HepG2 (cell line): ENCODE data around the gene ATG2A. TPM values are rescaled to one million over a fixed set of nuclear protein-coding genes. Genes with fewer than 3 reads are reported as not detected.
A peak's percentile ranks its signal among the peaks of the same experiment; 100 is the strongest.

Experiments
- KMT2A ChIP-seq: sonication (generic); formaldehyde crosslinking; IDR thresholded peaks from 2 replicates; pipeline ENCODE4 v1.4.0; 2020; ENCODE audit warnings: missing genetic modification reagents
- MTA1 ChIP-seq: sonication (generic); formaldehyde crosslinking; IDR thresholded peaks from 2 replicates; pipeline ENCODE4 v1.4.0; 2020; ENCODE audit warnings: missing genetic modification reagents, mild to moderate bottlenecking, borderline replicate concordance
- PHF8 ChIP-seq: sonication (generic); formaldehyde crosslinking; IDR thresholded peaks from 2 replicates; pipeline ENCODE4 v1.5.0; 2020; ENCODE audit warnings: missing genetic modification reagents
- POLR2AphosphoS5 ChIP-seq: IDR thresholded peaks from 2 replicates; pipeline ENCODE4 v1.6.1; 2012; ENCODE audit warnings: low read depth, low read length
- TARDBP ChIP-seq: sonication (generic); formaldehyde crosslinking; IDR thresholded peaks from 2 replicates; pipeline ENCODE4 v1.8.0; 2022; ENCODE audit warnings: mild to moderate bottlenecking, missing genetic modification reagents
- ZFX ChIP-seq: sonication (generic); formaldehyde crosslinking; IDR thresholded peaks from 2 replicates; pipeline ENCODE4 v1.4.0; 2020; ENCODE audit warnings: mild to moderate bottlenecking, low read depth, missing genetic modification reagents, moderate library complexity
- ZNF121 ChIP-seq: sonication (generic); formaldehyde crosslinking; IDR thresholded peaks from 2 replicates; pipeline ENCODE4 v1.5.0; 2020; ENCODE audit warnings: mild to moderate bottlenecking, missing genetic modification reagents
- ZNF275 ChIP-seq: sonication (generic); formaldehyde crosslinking; IDR thresholded peaks from 2 replicates; pipeline ENCODE4 v1.8.0; 2022; ENCODE audit warnings: missing genetic modification reagents, mild to moderate bottlenecking, inconsistent platforms, borderline replicate concordance
- ZSCAN30 ChIP-seq: sonication (generic); formaldehyde crosslinking; IDR thresholded peaks from 2 replicates; pipeline ENCODE4 v1.5.0; 2020; ENCODE audit warnings: mild to moderate bottlenecking, missing genetic modification reagents
- ZZZ3 ChIP-seq: sonication (generic); formaldehyde crosslinking; IDR thresholded peaks from 2 replicates; pipeline ENCODE4 v1.4.0; 2020; ENCODE audit warnings: missing genetic modification reagents, mild to moderate bottlenecking, borderline replicate concordance
- polyA plus RNA-seq, 8 experiments: library from polyadenylated mRNA; depleted of rRNA in 3 of 8; stranded (reverse) in 7 of 8; unstranded in 1 of 8; fragments of >200 nt; fragmentation: Illumina TruSeq in 4 of 8; extraction: Trizol in 4 of 8; gene quantifications; 2 replicates each; pipeline versions ENCODE4 v1.2.1 to v1.2.3, GENCODE V29; 2011 to 2016; ENCODE audit warnings: low read depth in 4 of 8, missing spikeins in 1 of 8, mixed read lengths in 1 of 8; ENCODE audit not compliant: insufficient read depth in 1 of 8
- total RNA-seq, 5 experiments: library from RNA; depleted of rRNA; stranded (reverse); fragments of >200 nt; fragmentation: Illumina TruSeq; extraction: Trizol; gene quantifications; 2 replicates each; pipeline ENCODE4 v1.2.3, GENCODE V29; 2016; ENCODE audit warnings: low read depth in 1 of 5
- TF ChIP-seq, protein P1 (sequence below): sonication (generic); formaldehyde crosslinking; IDR thresholded peaks from 2 replicates; pipeline ENCODE4 v1.8.0; 2022; ENCODE audit warnings: missing genetic modification reagents, mild to moderate bottlenecking, moderate library complexity, borderline replicate concordance
- TF ChIP-seq, protein P2 (sequence below): sonication (generic); formaldehyde crosslinking; IDR thresholded peaks from 2 replicates; pipeline ENCODE4 v1.4.0; 2020; ENCODE audit warnings: missing genetic modification reagents
- TF ChIP-seq, protein P3 (sequence below): sonication (generic); formaldehyde crosslinking; IDR thresholded peaks from 2 replicates; pipeline ENCODE4 v1.9.0; 2021; ENCODE audit warnings: missing genetic modification reagents, mild to moderate bottlenecking, borderline replicate concordance
- TF ChIP-seq, protein P4 (sequence below), 2 experiments: sonication (generic) in 1 of 2; formaldehyde crosslinking in 1 of 2; IDR thresholded peaks; 2 replicates each; pipeline versions ENCODE4 v1.4.0 to v1.6.1; 2016 to 2020; ENCODE audit warnings: borderline replicate concordance in 1 of 2, low read depth in 1 of 2, mild to moderate bottlenecking in 1 of 2, missing genetic modification reagents in 1 of 2

The ATG2A gene
- total and polyA plus RNA-seq, 2 of the 13 experiments (the other 11 are each of a cell fraction or from before 2014, with no cell fraction given), result 6.7 to 8.0 TPM

DNA sequence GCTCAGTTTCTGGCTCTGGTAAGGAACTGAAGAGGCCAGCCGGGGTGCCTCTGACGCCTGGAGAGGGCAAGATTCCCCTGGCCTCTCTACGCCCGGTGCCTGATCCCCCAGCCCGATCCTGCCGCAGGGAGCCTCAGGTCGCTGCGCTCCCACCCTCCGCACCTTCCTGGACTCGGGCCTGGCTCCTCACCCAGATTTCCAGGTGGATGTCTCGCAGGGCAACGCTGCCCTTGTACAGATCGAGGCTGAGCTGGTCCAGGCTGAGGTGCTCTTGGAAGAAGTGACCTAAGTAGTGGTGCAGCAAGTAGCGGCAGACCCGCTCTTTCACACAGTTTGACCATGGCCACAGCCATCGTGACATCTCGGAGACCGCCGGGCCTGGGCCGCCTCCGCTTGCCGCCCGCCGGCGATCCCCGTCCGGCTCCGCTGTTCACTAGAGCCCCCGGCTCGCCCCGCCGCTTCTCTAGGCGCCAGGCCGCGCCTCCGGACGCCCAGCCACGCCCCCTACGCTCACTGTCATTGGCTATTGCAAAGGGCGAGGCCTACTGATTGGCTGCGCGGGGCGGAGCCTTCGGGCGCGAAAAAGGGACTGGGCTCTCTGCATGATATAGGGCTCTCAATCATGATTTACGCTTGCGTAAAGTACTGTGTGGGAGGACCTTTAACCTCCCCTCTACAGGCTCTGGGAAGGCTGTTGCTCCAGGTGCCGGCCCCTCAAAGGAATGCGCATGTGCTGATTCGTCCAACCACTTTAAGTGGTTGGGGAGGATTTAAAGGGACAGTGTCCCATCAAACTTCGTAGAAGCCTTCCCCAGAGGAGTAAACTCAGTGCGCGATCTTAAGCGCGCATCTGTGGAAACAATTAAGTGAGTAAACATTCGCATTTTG lies at the start of gene ATG2A (continued):
- TF ChIP-seq, protein P1, sequence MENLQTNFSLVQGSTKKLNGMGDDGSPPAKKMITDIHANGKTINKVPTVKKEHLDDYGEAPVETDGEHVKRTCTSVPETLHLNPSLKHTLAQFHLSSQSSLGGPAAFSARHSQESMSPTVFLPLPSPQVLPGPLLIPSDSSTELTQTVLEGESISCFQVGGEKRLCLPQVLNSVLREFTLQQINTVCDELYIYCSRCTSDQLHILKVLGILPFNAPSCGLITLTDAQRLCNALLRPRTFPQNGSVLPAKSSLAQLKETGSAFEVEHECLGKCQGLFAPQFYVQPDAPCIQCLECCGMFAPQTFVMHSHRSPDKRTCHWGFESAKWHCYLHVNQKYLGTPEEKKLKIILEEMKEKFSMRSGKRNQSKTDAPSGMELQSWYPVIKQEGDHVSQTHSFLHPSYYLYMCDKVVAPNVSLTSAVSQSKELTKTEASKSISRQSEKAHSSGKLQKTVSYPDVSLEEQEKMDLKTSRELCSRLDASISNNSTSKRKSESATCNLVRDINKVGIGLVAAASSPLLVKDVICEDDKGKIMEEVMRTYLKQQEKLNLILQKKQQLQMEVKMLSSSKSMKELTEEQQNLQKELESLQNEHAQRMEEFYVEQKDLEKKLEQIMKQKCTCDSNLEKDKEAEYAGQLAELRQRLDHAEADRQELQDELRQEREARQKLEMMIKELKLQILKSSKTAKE (CRISPR knock-in tag), result no peak
- TF ChIP-seq, protein P2, sequence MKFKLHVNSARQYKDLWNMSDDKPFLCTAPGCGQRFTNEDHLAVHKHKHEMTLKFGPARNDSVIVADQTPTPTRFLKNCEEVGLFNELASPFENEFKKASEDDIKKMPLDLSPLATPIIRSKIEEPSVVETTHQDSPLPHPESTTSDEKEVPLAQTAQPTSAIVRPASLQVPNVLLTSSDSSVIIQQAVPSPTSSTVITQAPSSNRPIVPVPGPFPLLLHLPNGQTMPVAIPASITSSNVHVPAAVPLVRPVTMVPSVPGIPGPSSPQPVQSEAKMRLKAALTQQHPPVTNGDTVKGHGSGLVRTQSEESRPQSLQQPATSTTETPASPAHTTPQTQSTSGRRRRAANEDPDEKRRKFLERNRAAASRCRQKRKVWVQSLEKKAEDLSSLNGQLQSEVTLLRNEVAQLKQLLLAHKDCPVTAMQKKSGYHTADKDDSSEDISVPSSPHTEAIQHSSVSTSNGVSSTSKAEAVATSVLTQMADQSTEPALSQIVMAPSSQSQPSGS, result peak; percentile 68
- TF ChIP-seq KMT2A (CRISPR knock-in tag) (peak; percentile 29; the same call in 1 of the 2 replicates), ZNF275 (CRISPR knock-in tag) (peak; percentile 26), POLR2AphosphoS5 (peak; percentile 67; the same call in 1 of the 2 replicates), ZSCAN30 (no peak), ZNF121 (0 out of 2 replicates have a peak, but pooled peaks have one; percentile 61), ZFX (peak; percentile 100), MTA1 (0 out of 2 replicates have a peak, but pooled peaks have one; percentile 37), TARDBP (0 out of 2 replicates have a peak, but pooled peaks have one; percentile 43), ZZZ3 (CRISPR knock-in tag) (peak; percentile 57; the same call in 1 of the 2 replicates), PHF8 (CRISPR knock-in tag) (peak; percentile 94)
- TF ChIP-seq, protein P3, sequence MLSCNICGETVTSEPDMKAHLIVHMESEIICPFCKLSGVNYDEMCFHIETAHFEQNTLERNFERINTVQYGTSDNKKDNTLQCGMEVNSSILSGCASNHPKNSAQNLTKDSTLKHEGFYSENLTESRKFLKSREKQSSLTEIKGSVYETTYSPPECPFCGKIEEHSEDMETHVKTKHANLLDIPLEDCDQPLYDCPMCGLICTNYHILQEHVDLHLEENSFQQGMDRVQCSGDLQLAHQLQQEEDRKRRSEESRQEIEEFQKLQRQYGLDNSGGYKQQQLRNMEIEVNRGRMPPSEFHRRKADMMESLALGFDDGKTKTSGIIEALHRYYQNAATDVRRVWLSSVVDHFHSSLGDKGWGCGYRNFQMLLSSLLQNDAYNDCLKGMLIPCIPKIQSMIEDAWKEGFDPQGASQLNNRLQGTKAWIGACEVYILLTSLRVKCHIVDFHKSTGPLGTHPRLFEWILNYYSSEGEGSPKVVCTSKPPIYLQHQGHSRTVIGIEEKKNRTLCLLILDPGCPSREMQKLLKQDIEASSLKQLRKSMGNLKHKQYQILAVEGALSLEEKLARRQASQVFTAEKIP (CRISPR knock-in tag), result no peak
- TF ChIP-seq, protein P4, sequence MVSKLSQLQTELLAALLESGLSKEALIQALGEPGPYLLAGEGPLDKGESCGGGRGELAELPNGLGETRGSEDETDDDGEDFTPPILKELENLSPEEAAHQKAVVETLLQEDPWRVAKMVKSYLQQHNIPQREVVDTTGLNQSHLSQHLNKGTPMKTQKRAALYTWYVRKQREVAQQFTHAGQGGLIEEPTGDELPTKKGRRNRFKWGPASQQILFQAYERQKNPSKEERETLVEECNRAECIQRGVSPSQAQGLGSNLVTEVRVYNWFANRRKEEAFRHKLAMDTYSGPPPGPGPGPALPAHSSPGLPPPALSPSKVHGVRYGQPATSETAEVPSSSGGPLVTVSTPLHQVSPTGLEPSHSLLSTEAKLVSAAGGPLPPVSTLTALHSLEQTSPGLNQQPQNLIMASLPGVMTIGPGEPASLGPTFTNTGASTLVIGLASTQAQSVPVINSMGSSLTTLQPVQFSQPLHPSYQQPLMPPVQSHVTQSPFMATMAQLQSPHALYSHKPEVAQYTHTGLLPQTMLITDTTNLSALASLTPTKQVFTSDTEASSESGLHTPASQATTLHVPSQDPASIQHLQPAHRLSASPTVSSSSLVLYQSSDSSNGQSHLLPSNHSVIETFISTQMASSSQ (IDR thresholded peaks at IDR 0.05; ENCODE audit: low read depth), result 0 out of 2 replicates have a peak, but pooled peaks have one; percentile 6
- TF ChIP-seq, protein P4 (CRISPR knock-in tag; IDR thresholded peaks at IDR 0.05; ENCODE audit: borderline replicate concordance), result no peak
